Keratinocyte (primary cell): Measurements from ENCODE around the gene DESI1. TPM values are rescaled to one million over a fixed set of nuclear protein-coding genes. Genes with fewer than 3 reads are reported as not detected.

Source experiments
- DNase-seq: peaks from one replicate; pipeline ENCODE4 v3.0.0-alpha.2; 2011; ENCODE audit warnings: low read depth, missing footprints, low spot score
- FAIRE-seq: peaks from 2 replicates; lab custom pipeline; 2011; peaks lifted over from hg19 to GRCh38; lab: Jason Lieb, UNC
- H2AFZ ChIP-seq: 2 replicates; pipeline ENCODE4 v1.6.0; 2012; ENCODE audit warnings: low read length, control low read depth, inconsistent platforms; ENCODE audit not compliant: control insufficient read depth
- H3K27ac ChIP-seq: 2 replicates; pipeline ENCODE4 v1.5.1; 2011; ENCODE audit warnings: low read length; ENCODE audit not compliant: control insufficient read depth, insufficient read depth
- H3K27me3 ChIP-seq: 3 replicates; pipeline ENCODE4 v1.6.0; 2011; ENCODE audit warnings: low read length; ENCODE audit not compliant: control insufficient read depth, insufficient read depth; ENCODE audit errors: extremely low read depth
- H3K36me3 ChIP-seq, 2 experiments: 2 replicates in 1 of 2; 3 replicates in 1 of 2; pipeline ENCODE4 v1.5.1; 2011; ENCODE audit warnings: low read length in 2 of 2, mild to moderate bottlenecking in 1 of 2; ENCODE audit not compliant: control insufficient read depth in 2 of 2, insufficient read depth in 2 of 2; ENCODE audit errors: extremely low read depth in 1 of 2
- H3K4me1 ChIP-seq: 3 replicates; pipeline ENCODE4 v1.5.1; 2011; ENCODE audit warnings: low read length; ENCODE audit not compliant: control insufficient read depth, insufficient read depth; ENCODE audit errors: extremely low read depth
- H3K4me2 ChIP-seq: 3 replicates; pipeline ENCODE4 v1.6.0; 2011; ENCODE audit warnings: low read depth, low read length; ENCODE audit not compliant: control insufficient read depth, insufficient read depth; ENCODE audit errors: extremely low read depth
- H3K4me3 ChIP-seq, 3 experiments: fragments of 200-600 bp in 1 of 3; sonication (generic) in 1 of 3; 2 replicates in 2 of 3; 3 replicates in 1 of 3; pipeline ENCODE4 v1.5.1; 2011 to 2016; ENCODE audit warnings: low read length in 3 of 3, mild to moderate bottlenecking in 3 of 3, control low read depth in 2 of 3, inconsistent platforms in 1 of 3, low read depth in 1 of 3, mixed read lengths in 1 of 3, mixed run types in 1 of 3, moderate library complexity in 1 of 3; ENCODE audit not compliant: control insufficient read depth in 2 of 3, insufficient read depth in 2 of 3; ENCODE audit errors: extremely low read depth in 1 of 3
- H3K79me2 ChIP-seq: 2 replicates; pipeline ENCODE4 v1.6.0; 2012; ENCODE audit warnings: low read length; ENCODE audit not compliant: control insufficient read depth, insufficient read depth
- H3K9ac ChIP-seq: 3 replicates; pipeline ENCODE4 v1.6.0; 2011; ENCODE audit warnings: low read length; ENCODE audit not compliant: control insufficient read depth, insufficient read depth; ENCODE audit errors: extremely low read depth
- H3K9me1 ChIP-seq: 3 replicates; pipeline ENCODE4 v1.6.0; 2011; ENCODE audit warnings: low read length; ENCODE audit not compliant: control insufficient read depth, insufficient read depth; ENCODE audit errors: extremely low read depth
- H3K9me3 ChIP-seq: 2 replicates; pipeline ENCODE4 v1.5.1; 2012; ENCODE audit warnings: low read depth, low read length; ENCODE audit not compliant: control insufficient read depth
- H4K20me1 ChIP-seq: 3 replicates; pipeline ENCODE4 v1.6.0; 2011; ENCODE audit warnings: low read length; ENCODE audit not compliant: control insufficient read depth, insufficient read depth; ENCODE audit errors: extremely low read depth
- EZH2 ChIP-seq: IDR thresholded peaks from one replicate; pipeline ENCODE4 v1.6.1; 2012; ENCODE audit warnings: inconsistent platforms, mild to moderate bottlenecking, low read length, moderate library complexity
- dilution Hi-C: fragments of 300-500 bp; cut with MboI; formaldehyde crosslinking; loops from one replicate; pipeline ENCODE4 v1.7.0; 2020; ENCODE audit warnings: low sequenced_read_pairs; ENCODE audit not compliant: extremely low pct_ligation_motif_present
- polyA plus RNA-seq, 5 experiments: library from polyadenylated mRNA; depleted of rRNA in 3 of 5; stranded (reverse) in 3 of 5; stranded (forward) in 1 of 5; unstranded in 1 of 5; fragments of >200 nt; gene quantifications; 1 replicate in 1 of 5; 2 replicates in 3 of 5; 3 replicates in 1 of 5; pipeline versions ENCODE4 v1.2.1 to v1.2.3, GENCODE V29; 2011 to 2012; ENCODE audit warnings: missing spikeins in 2 of 5, low read depth in 1 of 5, low replicate concordance in 1 of 5
- TF ChIP-seq, protein P1 (sequence below), 3 experiments: IDR thresholded peaks in 1 of 3; conservative IDR thresholded peaks in 1 of 3; optimal IDR thresholded peaks in 1 of 3; 2 replicates in 2 of 3; 3 replicates in 1 of 3; pipeline versions ENCODE3 to v1.5.1; 2011; ENCODE audit warnings: low read length in 3 of 3, mild to moderate bottlenecking in 3 of 3, moderate library complexity in 2 of 3, control low read depth in 1 of 3, inconsistent platforms in 1 of 3; ENCODE audit not compliant: insufficient read depth in 2 of 3; ENCODE audit errors: extremely low read depth in 1 of 3

The DESI1 gene
- polyA plus RNA-seq, 1 donor (not counting 4 experiments of a cell fraction or from before 2014, with no cell fraction given) = 32.8 TPM

DNA sequence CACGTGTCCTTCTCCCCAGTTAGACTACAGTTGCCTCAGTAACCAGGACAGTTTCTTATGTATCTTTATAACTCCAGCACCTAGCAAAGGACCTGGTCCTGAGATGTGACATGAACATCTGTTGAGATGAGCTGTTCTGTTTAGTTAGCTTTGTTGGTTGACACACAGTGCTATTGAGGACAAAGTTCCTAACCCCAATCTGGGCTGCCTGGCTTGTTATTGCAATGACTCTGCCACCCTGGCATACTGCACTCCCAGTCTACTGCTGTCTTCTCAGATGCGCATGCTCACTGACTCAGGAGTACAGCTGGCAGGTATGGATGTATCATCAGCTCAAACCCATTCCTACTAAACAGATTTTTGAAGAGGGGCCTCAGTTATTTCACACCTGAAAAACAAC lies 7.4 kb downstream of the DESI1 start:
- Histone ChIP-seq H3K4me2 (no peak overlapping the region), H3K36me3 (peaks cover 3 to 6% of the 10 kb centered on the region in 2 experiments), H3K9me3 (no peaks in the 10 kb centered on the region), H4K20me1 (peaks cover 4% of the 10 kb centered on the region), H3K4me3 (no peak overlapping the region), H3K9me1 (peaks cover 4% of the 10 kb centered on the region), H3K27me3 (no peaks in the 10 kb centered on the region), H3K27ac (no peak overlapping the region), H3K9ac (no peak overlapping the region), H2AFZ (no peak overlapping the region), H3K79me2 (peaks cover 48% of the 10 kb centered on the region), H3K4me1 (peaks cover 13% of the 10 kb centered on the region)
- dilution Hi-C loops = no loop called here
- no peak for DNase-seq
- FAIRE-seq = no peak
- TF ChIP-seq, protein P1, sequence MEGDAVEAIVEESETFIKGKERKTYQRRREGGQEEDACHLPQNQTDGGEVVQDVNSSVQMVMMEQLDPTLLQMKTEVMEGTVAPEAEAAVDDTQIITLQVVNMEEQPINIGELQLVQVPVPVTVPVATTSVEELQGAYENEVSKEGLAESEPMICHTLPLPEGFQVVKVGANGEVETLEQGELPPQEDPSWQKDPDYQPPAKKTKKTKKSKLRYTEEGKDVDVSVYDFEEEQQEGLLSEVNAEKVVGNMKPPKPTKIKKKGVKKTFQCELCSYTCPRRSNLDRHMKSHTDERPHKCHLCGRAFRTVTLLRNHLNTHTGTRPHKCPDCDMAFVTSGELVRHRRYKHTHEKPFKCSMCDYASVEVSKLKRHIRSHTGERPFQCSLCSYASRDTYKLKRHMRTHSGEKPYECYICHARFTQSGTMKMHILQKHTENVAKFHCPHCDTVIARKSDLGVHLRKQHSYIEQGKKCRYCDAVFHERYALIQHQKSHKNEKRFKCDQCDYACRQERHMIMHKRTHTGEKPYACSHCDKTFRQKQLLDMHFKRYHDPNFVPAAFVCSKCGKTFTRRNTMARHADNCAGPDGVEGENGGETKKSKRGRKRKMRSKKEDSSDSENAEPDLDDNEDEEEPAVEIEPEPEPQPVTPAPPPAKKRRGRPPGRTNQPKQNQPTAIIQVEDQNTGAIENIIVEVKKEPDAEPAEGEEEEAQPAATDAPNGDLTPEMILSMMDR (optimal IDR thresholded peaks at IDR 0.05 in 1 of 3, IDR thresholded peaks at IDR 0.05 in 1 of 3, conservative IDR thresholded peaks at IDR 0.05 in 1 of 3; ENCODE audit: extremely low read depth in 1 of 3, insufficient read depth in 2 of 3, low read length in 3 of 3) = no peak
- TF ChIP-seq EZH2 = no peak

GRCh38 chr22:41612603-41613306 lies 8.1 kb downstream of the DESI1 start:
- TF ChIP-seq EZH2 = no peak
- TF ChIP-seq, protein P1 (optimal IDR thresholded peaks at IDR 0.05 in 1 of 3, IDR thresholded peaks at IDR 0.05 in 1 of 3, conservative IDR thresholded peaks at IDR 0.05 in 1 of 3; ENCODE audit: extremely low read depth in 1 of 3, insufficient read depth in 2 of 3, low read length in 3 of 3) = no peak
- peaks cover 11% of the 10 kb centered on the region for H3K4me1 ChIP-seq
- dilution Hi-C loops = no loop called here
- no peaks in the 10 kb centered on the region for H3K9me3 ChIP-seq
- H3K27ac ChIP-seq = no peak overlapping the region
- H2AFZ ChIP-seq = no peak overlapping the region
- peaks cover 4% of the 10 kb centered on the region for H3K9me1 ChIP-seq
- no peak overlapping the region for H3K9ac ChIP-seq
- H3K36me3 ChIP-seq = peaks cover 3 to 5% of the 10 kb centered on the region in 2 experiments
- DNase-seq = no peak
- no peak for FAIRE-seq
- peak overlapping the region in 1 of 3 experiments; percentile 21 for H3K4me3 ChIP-seq
- H4K20me1 ChIP-seq = peaks cover 4% of the 10 kb centered on the region
- H3K27me3 ChIP-seq = no peaks in the 10 kb centered on the region
- H3K79me2 ChIP-seq = peaks cover 43% of the 10 kb centered on the region
- peak overlapping the region; percentile 23 for H3K4me2 ChIP-seq
